Stimulated activated naive CD8-positive, alpha-beta T cell treated with anti-CD3 and anti-CD28 coated beads, Interleukin-15, Interleukin-2, amounts not matched to agents 100 U/mL and 50 U/mL, for 24 hours (primary cell): ENCODE data around the gene ATE1.
"Not testable (repeated sequence)": the region's sequence is repeated elsewhere in the genome, so short reads cannot be mapped to it uniquely, and the experiment has no call there.

ENCODE experiments used
- ATAC-seq: fragments of 150-1000 bp; cut with Tn5 transposase; one replicate; pipeline ENCODE4 v1.10.0; 2021
- DNase-seq: peaks from one replicate; pipeline ENCODE4 v3.0.0; 2021

ATE1 gene

DNA sequence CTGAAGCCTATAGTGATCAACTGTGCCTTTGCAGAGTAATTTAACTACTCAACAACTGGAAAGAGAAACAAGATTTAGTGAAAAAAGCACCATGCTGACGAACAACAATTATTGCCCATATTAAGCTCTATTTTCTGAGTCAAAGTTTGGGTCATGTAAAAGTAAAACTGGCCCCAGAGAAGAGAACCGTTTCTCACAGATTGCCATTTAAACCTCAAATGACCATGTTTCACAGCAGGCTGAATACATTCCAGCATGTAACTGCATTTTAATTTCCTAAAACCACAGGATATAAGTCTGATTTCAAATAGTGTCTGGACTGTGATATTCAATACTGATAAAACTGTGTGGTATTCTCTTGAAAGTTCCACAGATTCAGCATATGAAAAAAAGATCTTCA lies 140.7 kb downstream of the ATE1 start:
- no peak for DNase-seq
- ATAC-seq: no peak

DNA sequence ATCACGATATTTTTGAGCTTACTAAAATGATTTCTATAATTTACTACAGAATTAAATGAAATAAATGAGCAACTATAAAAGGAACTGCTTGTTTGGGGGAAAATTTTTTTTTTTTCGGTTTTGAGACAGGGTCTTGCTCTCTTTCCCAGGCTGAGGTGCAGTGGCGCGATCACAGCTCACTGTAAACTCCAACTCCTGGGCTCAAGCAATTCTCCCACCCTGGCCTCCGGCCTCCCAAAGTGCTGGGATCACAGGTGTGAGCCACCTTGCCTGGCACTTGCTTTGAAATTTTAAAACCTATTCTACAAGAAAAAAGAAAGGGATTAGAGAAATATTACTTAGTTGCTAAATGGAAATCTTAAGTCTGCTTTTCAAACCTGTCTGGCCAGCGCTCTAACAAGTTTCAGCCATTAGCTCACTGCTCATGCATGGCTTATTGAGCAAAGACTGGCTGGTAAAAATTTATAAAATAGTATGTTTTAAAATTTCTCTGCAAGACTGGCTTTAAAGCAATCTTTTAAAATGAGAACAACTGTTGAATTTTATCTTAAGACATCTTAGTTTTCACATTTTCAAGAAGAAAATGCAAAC lies 144.0 kb downstream of the ATE1 start:
- DNase-seq: no peak
- ATAC-seq: no peak

DNA sequence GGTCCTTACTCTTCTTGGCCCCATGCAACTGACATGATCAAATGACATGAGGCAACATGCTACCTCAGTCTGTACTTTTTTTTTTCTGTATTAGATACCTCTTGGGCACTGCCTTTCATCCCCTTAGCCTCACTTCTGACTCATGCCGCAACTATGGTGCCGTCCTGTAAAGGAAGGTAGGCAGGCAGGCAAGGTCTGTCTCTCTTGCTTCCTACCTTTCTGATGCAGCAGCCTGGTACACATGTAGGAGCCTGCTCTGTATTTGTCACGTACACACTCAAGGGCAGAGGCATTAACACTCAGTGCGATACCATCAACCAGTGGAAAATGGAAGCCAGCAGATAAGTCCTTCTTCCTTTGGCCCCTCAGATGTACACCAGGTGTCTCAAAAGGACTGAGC lies 146.7 kb downstream of the ATE1 start:
- no peak for DNase-seq

DNA sequence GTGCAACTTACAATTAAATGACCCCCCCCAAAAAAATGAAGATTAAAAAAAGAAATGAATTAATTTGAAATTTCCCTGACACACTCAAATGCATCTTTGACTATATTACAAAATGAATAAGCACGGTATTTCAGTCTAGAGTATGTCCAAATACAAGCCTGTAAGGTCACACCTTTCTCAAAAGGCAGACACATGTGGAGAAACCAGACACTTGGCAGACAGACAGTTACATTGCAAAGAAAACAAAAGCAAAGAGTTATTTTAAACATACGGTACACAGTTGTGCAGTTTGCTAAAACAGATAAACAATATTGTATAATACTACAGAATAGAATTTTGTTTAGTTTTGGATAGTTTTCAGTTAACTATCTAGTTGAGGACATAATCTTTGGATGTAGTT lies 153.0 kb downstream of the ATE1 start:
- DNase-seq (no peak), ATAC-seq (no peak)

More for the DNA sequence above, 146.7 kb downstream of the ATE1 start:
- no peak for ATAC-seq

DNA sequence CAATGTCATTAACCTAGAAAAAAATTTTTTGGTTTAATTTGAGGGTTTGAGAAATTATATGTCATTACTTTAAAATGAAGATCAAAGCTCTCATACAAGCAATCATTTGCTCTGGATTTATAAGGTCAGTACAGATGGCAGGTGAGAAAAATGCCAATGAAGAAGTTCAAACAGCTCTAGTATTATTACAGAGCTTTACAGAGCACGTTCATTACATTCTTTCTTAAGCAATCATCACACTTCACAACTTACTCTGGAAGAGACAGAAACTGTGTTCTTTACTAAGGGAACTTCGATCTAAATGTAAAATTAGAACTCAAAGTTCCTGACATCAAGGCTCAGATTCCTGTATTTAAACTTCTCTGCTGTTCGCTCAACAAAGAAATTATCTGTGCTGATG lies 153.4 kb downstream of the ATE1 start:
- DNase-seq: no peak

DNA sequence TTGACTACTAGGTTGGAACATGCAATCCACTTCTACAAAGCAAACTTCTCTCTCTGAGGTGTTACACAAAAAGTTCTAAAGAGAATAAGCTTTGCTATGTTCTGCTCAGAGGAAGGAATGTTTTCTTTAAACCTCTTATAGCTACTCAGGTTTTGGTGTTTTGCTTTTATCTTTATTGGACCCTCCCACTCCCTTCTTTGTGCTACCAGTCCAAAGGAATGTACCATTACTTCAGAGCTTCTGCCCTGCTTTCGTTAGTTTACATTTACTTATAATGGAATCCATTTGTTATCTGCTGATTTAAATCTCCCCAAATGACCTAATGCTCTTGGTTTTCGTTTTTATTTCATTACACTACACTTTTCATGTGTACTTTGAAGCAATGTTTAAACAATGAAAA lies 154.9 kb downstream of the ATE1 start:
- DNase-seq (no peak), ATAC-seq (no peak)

More for the DNA sequence above, 153.4 kb downstream of the ATE1 start:
- no peak for ATAC-seq

DNA sequence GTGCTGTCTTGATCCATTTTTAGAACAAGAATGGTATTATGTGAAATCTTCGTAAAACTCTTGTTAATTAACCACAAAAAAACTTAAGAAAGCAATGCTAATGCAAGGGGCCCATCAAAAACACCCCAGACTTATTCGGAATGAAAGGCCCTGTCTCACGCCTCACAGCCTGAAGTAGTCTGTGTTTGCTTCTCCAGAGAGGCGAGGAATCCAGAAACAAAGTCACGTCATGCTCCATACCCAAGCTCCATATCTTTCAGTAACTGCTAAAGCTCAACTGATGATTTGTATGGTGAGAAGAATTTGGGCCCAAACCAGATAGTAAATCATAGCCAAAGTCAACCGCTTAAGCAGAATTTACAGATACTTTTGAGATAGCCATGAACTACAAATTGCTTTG lies 155.4 kb downstream of the ATE1 start:
- DNase-seq: no peak

DNA sequence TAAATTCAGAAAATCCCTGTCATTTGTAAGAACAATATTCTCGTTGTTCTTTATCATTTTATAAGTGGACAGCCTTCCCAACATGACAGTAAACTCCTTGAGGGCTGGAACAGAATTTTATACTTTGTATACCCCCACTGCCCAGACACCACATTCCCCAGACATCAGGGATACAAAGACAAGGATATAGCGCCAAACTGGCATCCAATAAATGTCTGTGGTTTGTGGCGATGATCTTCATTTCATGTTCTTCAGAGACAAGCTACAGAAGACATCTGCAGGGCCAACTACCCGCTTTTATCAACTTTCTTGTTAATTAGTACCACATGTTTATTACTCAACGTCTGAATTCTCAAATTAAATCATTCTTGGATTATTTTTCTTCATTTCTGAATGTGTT lies 155.9 kb downstream of the ATE1 start:
- no peak for DNase-seq
- no peak for ATAC-seq

More for the DNA sequence above, 155.4 kb downstream of the ATE1 start:
- no peak for ATAC-seq

DNA sequence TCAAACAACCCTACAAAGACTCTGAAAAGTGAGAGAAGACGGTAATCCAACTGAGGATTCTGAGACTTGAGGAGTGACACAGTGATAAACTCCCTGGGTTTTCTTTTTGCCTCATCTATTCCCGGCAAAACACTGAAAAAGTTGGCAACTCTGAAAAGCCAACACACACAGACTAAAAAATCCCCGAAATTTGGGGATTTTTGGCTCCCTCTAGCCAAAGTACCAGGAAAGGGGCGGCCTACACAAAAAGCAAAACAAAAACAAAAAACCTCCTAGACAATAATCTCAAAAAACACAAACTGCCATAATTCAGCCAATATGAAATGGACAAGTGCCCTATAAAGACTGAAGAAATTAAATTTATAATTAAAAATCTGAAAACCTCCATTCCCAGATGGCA lies 161.4 kb downstream of the ATE1 start:
- ATAC-seq (no peak), DNase-seq (no peak)

DNA sequence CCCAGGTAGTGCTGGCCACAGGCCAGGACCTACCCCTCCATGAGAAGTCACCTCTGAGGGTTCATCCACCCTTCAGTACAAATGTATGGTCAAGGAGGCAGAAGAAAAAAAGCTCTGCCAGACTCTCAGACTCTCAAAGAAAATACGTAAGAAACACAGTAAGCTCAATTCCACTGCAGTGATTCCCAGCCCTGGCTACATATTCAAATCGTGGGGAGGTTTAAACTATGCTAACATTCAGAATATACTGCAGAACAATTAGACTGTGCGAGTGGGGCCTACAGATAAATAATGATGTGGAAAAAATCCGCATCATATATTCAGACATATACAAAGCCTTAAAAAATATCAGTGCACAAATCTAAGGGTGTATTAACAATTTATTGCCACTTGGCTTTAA lies 162.6 kb downstream of the ATE1 start:
- no peak for DNase-seq
- ATAC-seq: no peak

DNA sequence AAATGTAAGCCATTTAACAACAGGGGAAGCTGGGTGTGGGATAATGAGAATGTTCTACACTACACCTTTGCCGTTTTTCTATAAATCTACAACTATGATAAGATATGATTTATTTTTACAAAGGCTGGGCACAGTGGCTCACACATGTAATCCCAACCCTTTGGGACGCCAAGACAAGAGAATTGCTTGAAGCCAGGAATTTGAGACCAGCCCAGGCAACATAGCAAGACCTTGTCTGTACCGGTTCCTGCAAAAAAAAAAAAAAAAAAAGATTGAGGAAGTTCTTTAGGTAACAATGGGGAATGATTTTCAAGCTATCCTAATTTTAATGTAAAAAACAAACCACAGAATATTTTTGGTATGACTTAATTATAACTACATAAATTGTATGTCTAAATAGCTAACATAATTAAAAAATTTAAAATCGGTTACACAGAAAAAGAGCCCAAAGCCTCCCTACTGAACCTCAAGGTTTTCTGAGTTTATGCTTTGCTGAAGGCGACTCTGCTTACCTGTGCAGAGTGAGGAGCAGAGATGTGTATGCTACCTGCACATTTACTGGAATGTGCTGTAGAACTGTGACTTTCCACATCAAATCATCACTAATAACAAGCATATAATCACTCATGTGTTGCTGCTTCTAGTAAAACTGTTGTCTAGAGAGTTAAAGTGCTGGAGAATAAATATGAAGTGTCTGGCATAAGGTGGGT lies 163.4 kb downstream of the ATE1 start:
- no peak for DNase-seq
- ATAC-seq: no peak

DNA sequence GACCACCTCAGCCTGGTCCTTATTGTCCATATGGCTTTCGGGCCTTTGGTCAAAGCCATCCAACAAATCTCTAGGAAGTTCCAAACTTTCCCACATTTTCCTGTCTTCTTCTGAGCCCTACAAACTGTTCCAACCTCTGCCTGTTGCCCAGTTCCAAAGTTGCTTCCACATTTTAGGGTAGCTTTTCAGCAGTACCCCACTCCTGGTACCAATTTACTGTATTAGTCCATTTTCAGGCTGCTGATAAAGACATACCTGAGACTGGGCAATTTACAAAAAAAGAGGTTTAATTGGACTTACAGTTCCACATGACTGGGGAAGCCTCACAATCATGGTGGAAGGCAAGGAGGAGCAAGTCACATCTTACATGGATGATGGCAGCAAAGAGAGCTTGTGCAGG lies 170.6 kb downstream of the ATE1 start:
- not testable (repeated sequence) for ATAC-seq, DNase-seq

DNA sequence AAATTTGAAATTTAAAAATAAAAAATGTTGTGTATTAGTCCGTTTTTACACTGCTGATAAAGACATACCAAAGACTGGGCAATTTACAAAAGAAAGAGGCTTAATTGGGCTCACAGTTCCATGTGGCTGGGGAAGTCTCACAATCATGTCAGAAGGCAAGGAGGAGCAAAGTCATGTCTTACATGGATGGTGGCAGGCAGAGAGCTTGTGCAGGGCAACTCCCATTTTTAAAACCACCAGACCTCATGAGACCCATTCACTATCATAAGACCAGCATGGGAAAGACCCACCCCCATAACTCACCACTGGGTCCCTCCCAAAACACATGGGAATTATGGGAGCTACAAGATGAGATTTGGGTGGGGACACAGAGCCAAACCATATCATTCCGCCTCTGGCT lies 172.3 kb downstream of the ATE1 start:
- not testable (repeated sequence) for DNase-seq, ATAC-seq

DNA sequence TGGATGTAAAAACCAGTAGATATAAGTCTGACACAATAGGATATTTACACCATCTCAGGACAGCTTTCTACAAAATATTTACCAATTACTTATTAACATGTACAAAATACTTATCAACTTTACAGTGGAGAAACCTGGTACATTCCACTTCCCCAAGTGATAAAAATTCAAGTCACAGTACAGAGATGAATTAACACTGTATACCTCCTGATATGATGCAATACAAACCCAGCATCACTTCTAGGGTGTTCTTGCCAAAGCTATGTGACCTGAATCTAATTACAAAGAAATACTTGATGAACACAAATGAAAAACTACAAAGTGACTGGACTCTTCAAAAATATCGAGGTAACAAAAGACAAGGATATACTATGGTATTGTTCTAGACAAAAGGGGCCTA lies 173.2 kb downstream of the ATE1 start:
- no peak for DNase-seq

DNA sequence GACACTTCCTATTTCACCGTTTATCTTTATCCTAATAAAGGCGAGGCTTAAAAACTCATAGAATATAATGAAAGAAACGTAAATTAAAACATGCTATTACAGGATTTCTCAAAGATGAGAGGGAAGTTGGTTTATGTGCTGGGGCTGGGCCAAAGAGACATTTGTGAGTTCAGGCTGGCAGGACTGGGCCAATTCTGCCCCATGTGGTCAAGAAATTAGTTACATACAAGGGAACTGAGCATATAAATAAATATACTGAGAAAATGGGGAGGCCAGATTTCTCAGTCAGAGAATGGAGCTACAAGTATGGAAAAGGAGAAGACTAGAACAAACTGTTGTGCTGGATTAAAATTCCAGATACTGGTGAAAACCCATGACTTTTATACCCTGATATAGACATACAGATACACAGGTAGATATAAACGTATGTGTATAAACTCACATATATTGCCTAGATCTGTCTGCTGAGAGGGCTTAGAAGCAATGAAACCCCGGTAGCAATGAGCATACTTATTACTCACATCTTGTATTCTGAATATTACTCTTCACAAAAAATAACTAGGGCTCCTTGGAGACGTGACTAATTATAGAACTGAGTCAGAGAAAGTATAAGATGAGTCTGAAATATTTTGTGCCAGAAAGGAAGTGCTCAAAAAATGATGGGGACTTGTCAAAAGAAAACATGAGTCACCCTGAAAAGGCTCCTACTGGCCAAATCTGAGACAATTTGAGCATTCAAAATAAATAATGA lies 173.9 kb downstream of the ATE1 start:
- DNase-seq (no peak), ATAC-seq (peak; percentile 99)

More for the DNA sequence above, 173.2 kb downstream of the ATE1 start:
- no peak for ATAC-seq

DNA sequence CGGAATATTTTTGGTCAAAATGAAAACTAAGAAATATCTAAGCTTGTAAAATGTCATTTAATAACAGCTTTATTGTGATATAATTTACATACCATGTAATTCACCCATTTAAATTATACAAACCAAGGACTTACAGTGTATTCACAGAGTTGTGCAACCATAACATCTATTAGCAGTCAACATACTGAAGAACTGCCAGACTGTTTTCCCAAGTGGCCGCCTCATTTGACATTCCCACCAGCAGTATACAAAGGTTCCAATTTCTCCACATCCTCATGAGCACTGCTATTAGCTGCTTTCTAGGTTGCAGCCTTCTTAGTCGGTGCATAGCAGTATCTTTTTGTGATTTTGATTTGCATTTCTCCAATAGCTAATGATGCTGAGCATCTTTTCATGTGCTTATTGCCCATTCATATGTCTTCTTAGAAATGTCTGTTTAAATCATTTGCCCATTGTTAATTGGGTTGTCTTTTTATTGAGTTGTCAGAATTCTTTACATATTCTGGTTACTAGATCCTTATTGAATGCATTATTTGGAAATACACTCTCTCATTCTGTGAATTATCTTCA lies 176.6 kb downstream of the ATE1 start:
- no peak for DNase-seq
- no peak for ATAC-seq

DNA sequence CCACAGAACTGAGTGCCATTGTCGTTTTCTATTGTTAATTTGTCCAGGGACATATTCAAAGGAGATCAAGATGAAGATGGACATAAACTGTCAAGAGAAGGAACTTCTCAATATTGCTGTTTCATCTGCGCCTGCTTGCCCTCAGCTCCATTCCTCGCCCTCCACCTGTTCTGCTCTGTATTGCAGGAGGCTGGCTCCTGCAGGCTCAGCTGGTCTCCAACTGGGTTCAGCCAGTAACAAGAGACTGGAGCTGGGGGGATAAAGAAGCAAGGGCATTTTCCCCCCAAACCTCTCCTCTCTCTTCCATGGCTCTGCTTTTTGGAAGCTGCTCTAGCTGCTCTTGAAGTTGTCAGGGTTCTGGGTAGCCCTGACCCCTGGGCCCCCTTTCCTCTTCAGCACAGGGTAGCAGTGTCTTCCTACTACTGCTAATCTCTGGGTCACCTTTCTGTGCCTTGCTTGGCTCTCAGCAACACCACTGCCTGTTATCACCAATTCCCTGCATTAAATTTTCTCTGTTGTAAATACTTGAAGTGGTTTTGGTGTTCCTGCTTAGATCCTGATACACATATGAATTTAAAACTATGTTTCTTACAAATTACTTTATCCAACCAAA lies 180.6 kb downstream of the ATE1 start:
- DNase-seq: no peak
- ATAC-seq: no peak

DNA sequence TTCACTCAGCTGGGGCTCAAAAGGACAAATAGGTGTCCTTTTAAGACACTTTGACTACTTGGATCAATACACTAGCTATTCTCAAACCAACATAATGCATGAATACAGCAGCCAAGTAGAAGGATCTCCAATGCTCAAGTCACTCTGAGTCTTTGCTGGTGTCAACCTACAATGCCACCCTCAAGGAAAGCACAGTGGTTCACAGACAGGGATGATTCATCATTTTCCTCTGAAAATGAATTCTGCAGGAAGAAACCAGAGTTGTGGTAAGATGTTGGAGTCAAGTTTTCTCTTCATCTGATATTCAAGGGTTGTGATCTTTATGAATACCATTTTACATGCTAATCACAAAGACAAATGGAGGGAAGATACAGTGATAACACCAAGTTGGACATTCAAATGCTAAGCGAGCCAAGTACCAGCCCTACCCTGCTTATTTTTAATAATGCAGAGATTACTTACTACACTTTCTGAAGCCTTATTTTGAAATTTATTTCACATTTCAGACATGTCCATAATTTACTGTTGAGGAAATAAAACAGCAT lies 186.5 kb downstream of the ATE1 start:
- no peak for DNase-seq
- ATAC-seq: peak; percentile 56

DNA sequence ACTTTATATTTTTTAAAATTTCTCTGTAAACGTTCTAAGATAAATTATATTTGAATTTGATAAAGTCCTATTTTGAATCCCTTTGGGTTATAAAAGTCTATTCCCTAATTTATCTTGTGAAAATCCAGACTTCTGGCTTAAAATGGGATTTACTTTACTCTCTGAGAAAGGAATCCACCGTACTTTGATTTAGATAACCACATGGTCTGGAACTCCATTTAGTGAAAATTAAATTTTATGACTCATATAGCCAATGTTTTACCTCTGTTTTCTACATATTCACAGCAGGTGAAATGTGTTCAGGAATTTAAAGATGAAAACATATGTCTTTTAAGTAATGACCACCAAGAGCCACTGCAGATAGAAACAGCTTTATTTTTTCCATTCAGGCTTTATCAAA lies 187.8 kb downstream of the ATE1 start:
- ATAC-seq (no peak), DNase-seq (no peak)

DNA sequence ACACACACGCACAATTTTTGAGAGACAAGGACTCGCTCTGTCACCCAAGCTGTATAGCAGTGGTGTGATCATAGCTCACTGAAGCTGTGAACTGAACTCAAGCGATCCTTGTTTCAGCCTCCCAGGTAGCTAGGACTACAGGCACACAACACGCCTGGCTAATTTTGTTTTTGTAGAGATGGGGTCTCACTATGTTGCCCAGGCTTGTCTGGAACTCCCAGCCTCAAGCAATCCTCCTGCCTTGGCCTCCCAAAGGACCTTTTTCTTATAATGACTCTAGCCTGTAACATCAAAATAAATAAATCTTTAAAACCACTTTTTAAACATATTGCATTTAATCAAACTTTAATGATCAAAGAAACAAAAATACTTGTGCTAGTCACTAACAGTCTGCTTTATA lies 188.7 kb downstream of the ATE1 start:
- no peak for ATAC-seq
- no peak for DNase-seq

DNA sequence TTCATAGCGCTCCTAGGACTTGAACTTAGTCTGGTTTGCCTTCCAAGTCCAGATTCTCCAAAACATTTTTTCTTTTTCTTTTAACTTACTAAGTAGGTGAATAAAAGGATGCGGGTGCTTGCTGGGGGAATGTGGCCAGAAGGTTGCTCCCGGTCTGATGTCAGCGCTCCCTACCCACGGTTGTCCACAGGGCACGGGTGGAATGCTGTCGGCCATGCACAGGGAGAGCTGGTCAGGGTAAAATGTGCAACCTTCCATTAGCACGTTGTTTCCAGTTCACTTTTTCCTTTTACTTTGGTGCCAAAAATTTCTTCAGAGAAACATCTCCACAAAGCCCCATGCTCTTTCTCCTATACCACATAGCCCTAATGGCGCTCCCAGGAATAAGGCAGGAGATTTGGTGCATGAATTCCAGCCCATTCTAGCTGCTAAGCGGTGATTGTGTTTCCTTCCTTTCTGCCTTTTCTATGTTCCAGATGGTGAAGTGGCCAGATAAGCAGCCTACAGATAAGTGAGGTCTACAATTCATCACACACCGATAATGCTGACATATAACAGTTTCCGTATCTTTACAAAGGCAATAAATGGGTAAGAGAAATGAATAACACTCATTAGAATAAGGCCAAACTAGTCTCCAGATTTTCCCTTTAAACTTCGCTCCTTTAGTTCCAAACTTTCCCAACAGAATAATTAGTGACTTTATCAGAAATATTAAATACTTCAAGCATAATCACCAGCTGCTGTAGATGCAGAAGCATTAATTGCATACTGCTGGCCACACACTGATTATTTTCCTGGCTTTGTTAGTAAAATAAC lies 191.3 kb downstream of the ATE1 start:
- no peak for ATAC-seq

More for the DNA sequence above, 191.3 kb downstream of the ATE1 start:
- no peak for DNase-seq
